Transverse colon (tissue), 4 donors: Measurements from ENCODE around the gene CADM2. TPM values are rescaled to one million over a fixed set of nuclear protein-coding genes. Genes with fewer than 3 reads are reported as not detected.

Experiments
- DNase-seq: peaks from one replicate; pipeline ENCODE4 v3.0.0-alpha.2; 2019
- H3K27ac ChIP-seq, 4 donors: fragments of 200-600 bp; sonication (generic); 2 replicates each; pipeline ENCODE4 v1.5.1; 2016 to 2018; ENCODE audit warnings: inconsistent platforms in 4 of 4
- H3K27me3 ChIP-seq: fragments of 200-600 bp; sonication (generic); 2 replicates; pipeline ENCODE4 v1.5.1; 2017; ENCODE audit warnings: inconsistent platforms
- H3K36me3 ChIP-seq, 4 donors: fragments of 200-600 bp; sonication (generic); 2 replicates each; pipeline ENCODE4 v1.5.1; 2017 to 2019; ENCODE audit warnings: inconsistent platforms in 4 of 4
- H3K4me1 ChIP-seq, 4 donors: fragments of 200-600 bp; sonication (generic); 2 replicates each; pipeline ENCODE4 v1.5.1; 2017 to 2020; ENCODE audit warnings: inconsistent platforms in 4 of 4
- H3K4me3 ChIP-seq, 4 donors: fragments of 200-600 bp; sonication (generic); 1 replicate in 1 of 4; 2 replicates in 3 of 4; pipeline versions ENCODE4 v1.5.1 to v1.6.1; 2017 to 2019; ENCODE audit warnings: inconsistent platforms in 4 of 4
- H3K9me3 ChIP-seq, 2 donors: fragments of 200-600 bp; sonication (generic); 2 replicates each; pipeline ENCODE4 v1.5.1; 2017 to 2019; ENCODE audit warnings: inconsistent platforms in 2 of 2
- EP300 ChIP-seq: sonication (generic); formaldehyde crosslinking; IDR thresholded peaks from one replicate; pipeline ENCODE4 v1.6.1; 2017; ENCODE audit warnings: antibody characterized with exemption, low read depth
- POLR2A ChIP-seq: fragments of 450-650 bp; IDR thresholded peaks from one replicate; pipeline ENCODE4 v1.6.1; 2016; ENCODE audit warnings: antibody characterized with exemption, mild to moderate bottlenecking, moderate library complexity
- POLR2AphosphoS5 ChIP-seq, 3 donors: sonication (generic); formaldehyde crosslinking; IDR thresholded peaks; one replicate each; pipeline ENCODE4 v1.6.1; 2016; ENCODE audit warnings: antibody characterized with exemption in 3 of 3
- WGBS, 2 donors: methylation state at CpG; one replicate each; pipeline ENCODE4 v1.1.5; 2018; ENCODE audit warnings: low coverage in 1 of 2; 5-methylcytosine and 5-hydroxymethylcytosine counted together
- in situ Hi-C, 4 donors: fragments of 200-750 bp; cut with MboI; loops; one replicate each; pipeline versions ENCODE4 v1.15.0 to v1.15.1; 2017; ENCODE audit warnings: low sequenced_read_pairs in 3 of 4, low pct_ligation_motif_present in 1 of 4, low pct_unique_long_range_greater_than_20kb in 1 of 4
- intact Hi-C: fragments of 100-400 bp; cut with DNase I; formaldehyde crosslinking; loops from one replicate; pipeline ENCODE4 v1.15.1; 2023; ENCODE audit warnings: low total_unique reads
- total RNA-seq, 4 donors: library from RNA; depleted of rRNA; stranded (reverse); fragments of >200 nt; gene quantifications; one replicate each; pipeline ENCODE4 v1.1.0, GENCODE V29; 2016
- TF ChIP-seq, protein P1 (sequence below), 5 experiments: fragments of 200-600 bp in 3 of 5; fragments of 450-650 bp in 2 of 5; sonication (generic) in 3 of 5; IDR thresholded peaks; 1 replicate in 2 of 5; 2 replicates in 3 of 5; pipeline ENCODE4 v1.5.1; 2016 to 2017; ENCODE audit warnings: antibody characterized with exemption in 5 of 5, inconsistent platforms in 3 of 5, mild to moderate bottlenecking in 2 of 5, moderate library complexity in 1 of 5

The CADM2 gene
- total RNA-seq, 4 donors from 2014 or later = 2.2 to 21.3 (median 4.5) TPM

DNA sequence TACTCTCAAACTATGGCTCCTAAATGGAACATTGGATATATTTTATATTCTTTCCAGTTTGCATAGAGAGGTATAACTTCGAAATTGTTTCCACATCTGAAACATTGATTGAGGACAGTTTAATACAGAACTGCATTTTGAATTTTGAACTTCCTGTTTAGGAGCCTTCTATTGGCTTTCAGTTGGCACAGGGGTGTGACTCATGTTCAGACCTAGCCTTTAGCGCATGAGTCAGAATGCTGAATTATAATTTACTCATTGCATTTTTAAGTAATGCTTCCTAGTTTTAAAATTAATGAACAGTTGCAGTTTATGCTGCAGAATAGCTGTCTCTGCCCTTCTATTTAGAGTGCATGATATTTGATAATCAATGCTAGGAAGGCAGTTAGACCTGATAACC, 751.7 kb downstream of the CADM2 start:
- intact Hi-C loops = no loop called here
- in situ Hi-C loops = no loop called here
- H3K4me1 ChIP-seq = no peaks in the 10 kb centered on the region
- H3K27ac ChIP-seq = no peak overlapping the region
- no peak overlapping the region for H3K4me3 ChIP-seq
- 50 to 82% methylated on average over 1 to 2 of the region's 2 CpGs for WGBS, 2 donors
- no peaks in the 10 kb centered on the region for H3K9me3 ChIP-seq
- TF ChIP-seq EP300 (no peak), POLR2A (no peak), POLR2AphosphoS5 (IDR thresholded peaks at IDR 0.05) (no peak)
- TF ChIP-seq, protein P1, sequence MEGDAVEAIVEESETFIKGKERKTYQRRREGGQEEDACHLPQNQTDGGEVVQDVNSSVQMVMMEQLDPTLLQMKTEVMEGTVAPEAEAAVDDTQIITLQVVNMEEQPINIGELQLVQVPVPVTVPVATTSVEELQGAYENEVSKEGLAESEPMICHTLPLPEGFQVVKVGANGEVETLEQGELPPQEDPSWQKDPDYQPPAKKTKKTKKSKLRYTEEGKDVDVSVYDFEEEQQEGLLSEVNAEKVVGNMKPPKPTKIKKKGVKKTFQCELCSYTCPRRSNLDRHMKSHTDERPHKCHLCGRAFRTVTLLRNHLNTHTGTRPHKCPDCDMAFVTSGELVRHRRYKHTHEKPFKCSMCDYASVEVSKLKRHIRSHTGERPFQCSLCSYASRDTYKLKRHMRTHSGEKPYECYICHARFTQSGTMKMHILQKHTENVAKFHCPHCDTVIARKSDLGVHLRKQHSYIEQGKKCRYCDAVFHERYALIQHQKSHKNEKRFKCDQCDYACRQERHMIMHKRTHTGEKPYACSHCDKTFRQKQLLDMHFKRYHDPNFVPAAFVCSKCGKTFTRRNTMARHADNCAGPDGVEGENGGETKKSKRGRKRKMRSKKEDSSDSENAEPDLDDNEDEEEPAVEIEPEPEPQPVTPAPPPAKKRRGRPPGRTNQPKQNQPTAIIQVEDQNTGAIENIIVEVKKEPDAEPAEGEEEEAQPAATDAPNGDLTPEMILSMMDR (IDR thresholded peaks at IDR 0.05) = no peak
- H3K27me3 ChIP-seq = no peaks in the 10 kb centered on the region
- DNase-seq = no peak
- H3K36me3 ChIP-seq = no peaks in the 10 kb centered on the region

DNA sequence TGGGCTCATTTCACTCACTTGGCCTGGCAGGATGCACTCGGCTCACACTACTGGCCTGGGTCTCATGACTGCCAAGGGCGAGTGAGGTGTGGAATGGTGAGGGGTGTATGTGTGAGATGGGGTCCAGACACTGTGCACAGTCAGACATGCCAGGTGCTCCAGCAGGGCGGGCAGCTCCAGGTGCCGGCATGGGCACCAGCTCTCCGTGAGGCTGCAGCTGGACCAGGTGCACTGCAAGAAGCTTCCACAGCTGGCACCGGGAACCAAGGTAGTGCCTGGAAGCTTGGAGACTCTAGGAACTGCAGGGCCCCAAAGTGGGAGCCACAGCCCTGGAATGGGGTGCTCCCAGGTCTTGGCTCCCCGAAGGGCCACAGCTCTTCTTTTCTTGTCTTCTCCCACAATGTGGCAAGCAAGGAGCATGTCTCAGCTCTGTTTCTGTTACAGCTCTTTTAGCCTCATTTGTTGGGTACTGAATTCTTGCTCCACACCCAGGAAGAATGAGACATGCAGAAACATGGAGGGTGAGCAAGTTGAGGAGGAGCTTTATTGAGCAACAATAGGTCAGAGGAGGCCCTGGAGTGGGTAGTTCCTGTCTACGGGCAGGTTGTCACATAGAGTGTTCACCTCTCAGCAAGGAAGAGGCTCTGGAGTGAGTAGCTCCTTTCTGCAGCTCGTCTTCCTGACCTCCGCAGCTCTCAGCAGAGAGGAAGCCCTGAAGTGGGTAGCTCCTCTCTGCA, 762.8 kb downstream of the CADM2 start:
- Histone ChIP-seq H3K9me3 (no peaks in the 10 kb centered on the region), H3K4me1 (no peaks in the 10 kb centered on the region), H3K36me3 (no peaks in the 10 kb centered on the region), H3K4me3 (no peak overlapping the region), H3K27ac (no peak overlapping the region), H3K27me3 (no peaks in the 10 kb centered on the region)
- DNase-seq = no peak
- in situ Hi-C loops (no loop called here), intact Hi-C loops (no loop called here)
- TF ChIP-seq EP300 = no peak
- TF ChIP-seq POLR2A = no peak
- TF ChIP-seq, protein P1 (IDR thresholded peaks at IDR 0.05) = no peak
- no peak for TF ChIP-seq POLR2AphosphoS5 (IDR thresholded peaks at IDR 0.05)
- 88% methylated on average over 10 of the region's 10 CpGs; no CpG with 5 or more reads in 1 of the 2 donors for WGBS, 2 donors

DNA sequence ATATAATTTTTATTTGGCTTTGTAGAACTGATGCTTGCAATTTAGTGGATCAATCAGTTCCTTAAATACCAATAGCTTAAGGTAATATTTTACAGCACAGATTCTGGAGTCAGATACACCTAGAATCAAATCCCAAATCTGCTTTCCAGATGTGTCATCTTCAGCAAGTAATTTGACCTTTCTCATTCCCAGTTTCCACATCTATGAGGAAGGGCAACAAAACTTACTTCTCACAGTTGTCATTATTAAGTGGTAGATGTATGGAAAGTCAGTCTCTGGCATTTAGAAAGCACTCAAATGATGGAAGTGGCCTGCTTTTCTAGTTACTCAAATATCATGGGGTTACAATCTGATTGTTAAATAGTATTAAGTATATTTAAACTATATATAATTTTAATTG, 767.0 kb downstream of the CADM2 start:
- Histone ChIP-seq H3K4me3 (no peak overlapping the region), H3K27ac (no peak overlapping the region), H3K27me3 (no peaks in the 10 kb centered on the region), H3K36me3 (no peaks in the 10 kb centered on the region), H3K9me3 (no peaks in the 10 kb centered on the region), H3K4me1 (no peaks in the 10 kb centered on the region)
- intact Hi-C loops = no loop called here
- no peak for DNase-seq
- in situ Hi-C loops = no loop called here
- TF ChIP-seq POLR2AphosphoS5 (IDR thresholded peaks at IDR 0.05) = no peak
- TF ChIP-seq, protein P1 (IDR thresholded peaks at IDR 0.05) = no peak
- TF ChIP-seq EP300 = no peak
- no peak for TF ChIP-seq POLR2A

DNA sequence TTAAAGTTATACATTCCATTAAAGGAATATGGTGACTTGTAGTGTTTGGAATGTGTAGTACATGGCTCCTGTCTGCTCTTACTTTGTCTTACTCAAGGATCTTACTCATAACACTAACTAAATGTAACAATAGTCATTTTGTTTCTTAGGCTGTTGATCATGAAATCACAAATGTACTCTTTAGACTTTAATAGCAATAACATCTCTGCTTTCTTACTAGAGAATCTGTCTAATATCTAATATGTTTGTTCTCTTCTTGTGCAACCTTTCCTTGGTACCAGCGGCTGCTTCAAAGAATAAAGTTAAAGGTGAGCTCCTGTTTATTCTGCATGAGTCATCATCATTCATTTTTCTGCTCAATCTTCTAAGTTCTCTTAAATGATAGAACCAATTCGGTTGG, 767.5 kb downstream of the CADM2 start:
- Histone ChIP-seq H3K4me3 (no peak overlapping the region), H3K36me3 (no peaks in the 10 kb centered on the region), H3K4me1 (no peaks in the 10 kb centered on the region), H3K27ac (no peak overlapping the region), H3K9me3 (no peaks in the 10 kb centered on the region), H3K27me3 (no peaks in the 10 kb centered on the region)
- DNase-seq = no peak
- WGBS, 2 donors = 40 to 51% methylated on average over 2 of the region's 2 CpGs
- in situ Hi-C loops (no loop called here), intact Hi-C loops (no loop called here)
- no peak for TF ChIP-seq POLR2AphosphoS5 (IDR thresholded peaks at IDR 0.05)
- no peak for TF ChIP-seq EP300
- TF ChIP-seq, protein P1 (IDR thresholded peaks at IDR 0.05) = no peak
- TF ChIP-seq POLR2A = no peak
